Astrocyte of the spinal cord (primary cell): ENCODE results near the gene LAMC3.

Source experiments
- DNase-seq: peaks from one replicate; pipeline ENCODE4 v3.0.0; 2011; ENCODE audit warnings: low read depth, low spot score
- H3K4me3 ChIP-seq: 2 replicates; pipeline ENCODE4 v1.5.1; 2011; ENCODE audit warnings: low read depth, mild to moderate bottlenecking, low read length, moderate library complexity
- CTCF ChIP-seq: IDR thresholded peaks from 2 replicates; pipeline ENCODE4 v1.5.1; 2012; ENCODE audit warnings: low read depth, mild to moderate bottlenecking, low read length, inconsistent platforms
- in situ Hi-C: cut with HindIII; loops from 2 replicates; pipeline ENCODE4 v1.10.0; 2017; ENCODE audit warnings: low sequenced_read_pairs

Gene LAMC3

GRCh38 chr9:131100445-131100844 is 91.5 kb downstream of the LAMC3 start:
- no peak for DNase-seq
- in situ Hi-C loops: no loop called here
- TF ChIP-seq CTCF: no peak
- no peak overlapping the region for H3K4me3 ChIP-seq

GRCh38 chr9:131101207-131101964 is 92.4 kb downstream of the LAMC3 start:
- DNase-seq: no peak
- H3K4me3 ChIP-seq: no peak overlapping the region
- no peak for TF ChIP-seq CTCF
- in situ Hi-C loops: no loop called here

- TF ChIP-seq CTCF: no peak
- no peak overlapping the region for H3K4me3 ChIP-seq
- in situ Hi-C loops: no loop called here
- no peak for DNase-seq
These were observed 94.0 kb downstream of the LAMC3 start for GRCh38 chr9:131103024-131103423.

GRCh38 chr9:131103535-131103934 is 94.6 kb downstream of the LAMC3 start:
- no peak for DNase-seq
- TF ChIP-seq CTCF: no peak
- in situ Hi-C loops: no loop called here
- no peak overlapping the region for H3K4me3 ChIP-seq

DNA sequence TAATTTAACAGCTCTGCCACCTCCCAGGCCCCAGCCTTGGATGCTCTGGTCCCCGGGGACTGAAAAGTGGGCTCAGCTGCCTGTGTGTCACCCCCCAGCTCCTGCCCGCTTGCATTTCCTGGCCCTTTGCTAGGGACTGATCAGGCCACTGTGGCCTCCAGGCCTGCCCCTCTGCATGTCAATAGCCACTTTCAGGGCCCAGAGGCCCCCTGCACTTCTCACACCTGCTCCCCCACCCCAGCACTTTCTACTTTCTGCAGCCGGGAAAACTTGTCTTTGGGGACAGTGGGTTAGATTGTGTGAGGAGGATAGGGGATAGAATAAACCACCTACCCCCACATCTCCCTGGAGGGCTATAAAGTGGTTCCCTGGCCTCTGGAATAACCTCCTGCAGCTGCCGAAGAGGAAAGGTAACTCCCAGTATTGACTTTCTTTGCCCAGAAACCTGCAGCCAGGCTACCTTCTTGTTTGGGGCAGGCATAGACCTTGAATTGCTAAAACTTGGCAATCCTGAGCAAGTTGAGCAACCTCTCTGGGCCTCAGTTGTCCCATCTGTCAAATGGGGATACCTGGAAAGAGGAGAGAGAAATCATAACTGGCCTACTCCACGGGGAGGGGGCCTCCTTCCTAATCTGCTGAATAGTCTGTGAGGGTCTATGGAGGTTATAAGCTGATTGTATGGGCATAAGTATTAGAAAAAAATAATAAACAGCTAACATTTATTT is 95.2 kb downstream of the LAMC3 start:
- H3K4me3 ChIP-seq: no peak overlapping the region
- DNase-seq: no peak
- TF ChIP-seq CTCF: no peak
- in situ Hi-C loops: no loop called here

DNA sequence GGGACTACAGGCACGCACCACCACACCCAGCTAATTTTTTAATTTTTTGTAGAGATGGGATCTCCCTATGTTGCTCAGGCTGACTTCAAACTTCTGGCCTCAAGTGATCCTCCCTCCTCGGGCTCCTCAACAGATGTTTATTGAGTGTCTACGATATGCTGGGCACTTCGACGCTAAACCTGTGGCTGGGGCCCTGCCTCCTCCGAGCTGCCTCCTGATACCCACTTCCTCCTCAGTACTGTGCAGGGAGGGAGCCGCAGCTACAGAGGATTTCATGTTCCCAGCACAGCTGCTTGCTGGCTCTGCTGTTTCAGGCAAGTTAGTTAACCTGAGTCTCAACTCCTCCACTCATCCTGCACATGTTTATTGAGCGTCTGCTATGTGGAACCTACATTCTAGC is 97.0 kb downstream of the LAMC3 start:
- no peak for TF ChIP-seq CTCF
- in situ Hi-C loops: no loop called here
- DNase-seq: no peak
- H3K4me3 ChIP-seq: no peak overlapping the region
